Neural cell (in vitro differentiated cells): Measurements from ENCODE around the gene NUP62. TPM values are rescaled to one million over a fixed set of nuclear protein-coding genes. Genes with fewer than 3 reads are reported as not detected.

Experiments
- H2AFZ ChIP-seq: fragments of 200-600, 300-800 bp; sonication (generic), shearing (Covaris generic); 2 replicates; pipeline ENCODE4 v1.6.0; 2014; ENCODE audit warnings: low read depth, mild to moderate bottlenecking, antibody characterized with exemption, low read length, moderate library complexity
- H3F3A ChIP-seq: fragments of 200-600 bp; shearing (Covaris generic); 2 replicates; pipeline ENCODE4 v1.6.1; 2016; ENCODE audit warnings: mild to moderate bottlenecking, moderate library complexity, mixed read lengths, antibody characterized with exemption, low read length; ENCODE audit not compliant: insufficient read depth, poor library complexity, severe bottlenecking
- H3K27ac ChIP-seq: fragments of 200-600, 300-800 bp; sonication (generic), shearing (Covaris generic); 2 replicates; pipeline ENCODE4 v1.5.1; 2014; ENCODE audit warnings: mild to moderate bottlenecking, low read length, moderate library complexity
- H3K27me3 ChIP-seq: fragments of 300-800, 200-600 bp; sonication (generic), shearing (Covaris generic); 2 replicates; pipeline ENCODE4 v1.6.0; 2014; ENCODE audit warnings: mild to moderate bottlenecking, low read depth, low read length, moderate library complexity; ENCODE audit not compliant: insufficient read depth
- H3K36me3 ChIP-seq: fragments of 300-800, 200-600 bp; sonication (generic), shearing (Covaris generic); 2 replicates; pipeline ENCODE4 v1.5.1; 2014; ENCODE audit warnings: mild to moderate bottlenecking, antibody characterized with exemption, low read length, moderate library complexity; ENCODE audit not compliant: insufficient read depth
- H3K4me2 ChIP-seq: fragments of 300-800, 200-600 bp; sonication (generic), shearing (Covaris generic); 2 replicates; pipeline ENCODE4 v1.6.0; 2014; ENCODE audit warnings: mild to moderate bottlenecking, low read length
- H3K4me3 ChIP-seq: fragments of 300-800, 200-600 bp; sonication (generic), shearing (Covaris generic); 2 replicates; pipeline ENCODE4 v1.5.1; 2014; ENCODE audit warnings: mild to moderate bottlenecking, low read length, moderate library complexity
- H3K79me2 ChIP-seq: fragments of 200-600 bp; shearing (Covaris generic); replicated peaks from 2 replicates; pipeline ENCODE4 v1.6.0; 2014; ENCODE audit warnings: mild to moderate bottlenecking, low read length, moderate library complexity; ENCODE audit not compliant: insufficient read depth
- H3K9ac ChIP-seq: fragments of 300-800, 200-600 bp; sonication (generic), shearing (Covaris generic); 2 replicates; pipeline ENCODE4 v1.6.1; 2016; ENCODE audit warnings: mild to moderate bottlenecking, low read length, mixed read lengths
- H3K9me2 ChIP-seq: fragments of 200-600 bp; shearing (Covaris generic); 2 replicates; pipeline ENCODE4 v1.6.1; 2016; ENCODE audit warnings: mild to moderate bottlenecking, low read length, mixed read lengths; ENCODE audit not compliant: insufficient read depth
- H3K9me3 ChIP-seq: fragments of 200-600, 300-800 bp; sonication (generic), shearing (Covaris generic); 2 replicates; pipeline ENCODE4 v1.6.1; 2016; ENCODE audit warnings: mild to moderate bottlenecking, mixed run types, low read length, moderate library complexity, mixed read lengths
- H4K20me1 ChIP-seq: fragments of 200-600 bp; shearing (Covaris generic); 2 replicates; pipeline ENCODE4 v1.6.1; 2016; ENCODE audit warnings: mild to moderate bottlenecking, mixed run types; ENCODE audit not compliant: insufficient read depth
- EP300 ChIP-seq: fragments of 450-650 bp; conservative IDR thresholded peaks from 2 replicates; pipeline ENCODE4 v1.6.1; 2014; ENCODE audit warnings: antibody characterized with exemption, mild to moderate bottlenecking, moderate library complexity; ENCODE audit not compliant: poor library complexity, severe bottlenecking
- EZH2 ChIP-seq: fragments of 200-600, 300-800 bp; shearing (Covaris generic), sonication (generic); IDR thresholded peaks from 2 replicates; pipeline ENCODE4 v1.6.1; 2014; ENCODE audit warnings: antibody characterized with exemption, low read length, borderline replicate concordance, mild to moderate bottlenecking; ENCODE audit not compliant: insufficient read depth, poor library complexity, severe bottlenecking
- MXI1 ChIP-seq: fragments of 450-650 bp; conservative IDR thresholded peaks from 2 replicates; pipeline ENCODE4 v1.6.1; 2014; ENCODE audit warnings: antibody characterized with exemption, mild to moderate bottlenecking; ENCODE audit not compliant: poor library complexity, severe bottlenecking
- POLR2AphosphoS5 ChIP-seq: IDR thresholded peaks from 2 replicates; pipeline ENCODE4 v1.6.1; 2012
- RAD21 ChIP-seq: fragments of 450-650 bp; conservative IDR thresholded peaks from 2 replicates; pipeline ENCODE4 v1.6.1; 2014; ENCODE audit warnings: antibody characterized with exemption, mild to moderate bottlenecking, moderate library complexity
- SMC3 ChIP-seq: fragments of 450-650 bp; conservative IDR thresholded peaks from 2 replicates; pipeline ENCODE4 v1.6.1; 2014; ENCODE audit warnings: antibody characterized with exemption, mild to moderate bottlenecking, moderate library complexity; ENCODE audit not compliant: poor library complexity
- TAF1 ChIP-seq: IDR thresholded peaks from 2 replicates; pipeline ENCODE4 v1.6.1; 2012; ENCODE audit warnings: low read depth
- polyA plus RNA-seq: library from polyadenylated mRNA; depleted of rRNA; stranded (reverse); fragments of >200 nt; gene quantifications from 2 replicates; pipeline ENCODE4 v1.2.3, GENCODE V29; 2014
- TF ChIP-seq, protein P1 (sequence below): IDR thresholded peaks from 2 replicates; pipeline ENCODE4 v1.6.1; 2012; ENCODE audit warnings: borderline replicate concordance
- TF ChIP-seq, protein P2 (sequence below): fragments of 450-650 bp; IDR thresholded peaks from 2 replicates; pipeline ENCODE4 v1.5.1; 2014; ENCODE audit warnings: antibody characterized with exemption, mild to moderate bottlenecking, moderate library complexity; ENCODE audit not compliant: poor library complexity, severe bottlenecking

NUP62 gene
- polyA plus RNA-seq, 1 donor from 2014 or later = 24.9 TPM

- Histone ChIP-seq H3K27ac (no peak within 1 kb of the TSS), H2AFZ (no peak within 1 kb of the TSS), H3K4me3 (no peak within 1 kb of the TSS), H3F3A (no peaks in the 10 kb centered on the region), H3K4me2 (no peak within 1 kb of the TSS), H3K27me3 (no peaks in the 10 kb centered on the region), H4K20me1 (no peaks in the 10 kb centered on the region), H3K9ac (no peak within 1 kb of the TSS), H3K36me3 (no peaks in the 10 kb centered on the region), H3K9me3 (no peaks in the 10 kb centered on the region), H3K79me2 (no peaks in the 10 kb centered on the region), H3K9me2 (no peaks in the 10 kb centered on the region)
- TF ChIP-seq POLR2AphosphoS5 (no peak), EZH2 (no peak), SMC3 (no peak), RAD21 (no peak), TAF1 (no peak), EP300 (no peak), MXI1 (no peak)
- TF ChIP-seq, protein P1, sequence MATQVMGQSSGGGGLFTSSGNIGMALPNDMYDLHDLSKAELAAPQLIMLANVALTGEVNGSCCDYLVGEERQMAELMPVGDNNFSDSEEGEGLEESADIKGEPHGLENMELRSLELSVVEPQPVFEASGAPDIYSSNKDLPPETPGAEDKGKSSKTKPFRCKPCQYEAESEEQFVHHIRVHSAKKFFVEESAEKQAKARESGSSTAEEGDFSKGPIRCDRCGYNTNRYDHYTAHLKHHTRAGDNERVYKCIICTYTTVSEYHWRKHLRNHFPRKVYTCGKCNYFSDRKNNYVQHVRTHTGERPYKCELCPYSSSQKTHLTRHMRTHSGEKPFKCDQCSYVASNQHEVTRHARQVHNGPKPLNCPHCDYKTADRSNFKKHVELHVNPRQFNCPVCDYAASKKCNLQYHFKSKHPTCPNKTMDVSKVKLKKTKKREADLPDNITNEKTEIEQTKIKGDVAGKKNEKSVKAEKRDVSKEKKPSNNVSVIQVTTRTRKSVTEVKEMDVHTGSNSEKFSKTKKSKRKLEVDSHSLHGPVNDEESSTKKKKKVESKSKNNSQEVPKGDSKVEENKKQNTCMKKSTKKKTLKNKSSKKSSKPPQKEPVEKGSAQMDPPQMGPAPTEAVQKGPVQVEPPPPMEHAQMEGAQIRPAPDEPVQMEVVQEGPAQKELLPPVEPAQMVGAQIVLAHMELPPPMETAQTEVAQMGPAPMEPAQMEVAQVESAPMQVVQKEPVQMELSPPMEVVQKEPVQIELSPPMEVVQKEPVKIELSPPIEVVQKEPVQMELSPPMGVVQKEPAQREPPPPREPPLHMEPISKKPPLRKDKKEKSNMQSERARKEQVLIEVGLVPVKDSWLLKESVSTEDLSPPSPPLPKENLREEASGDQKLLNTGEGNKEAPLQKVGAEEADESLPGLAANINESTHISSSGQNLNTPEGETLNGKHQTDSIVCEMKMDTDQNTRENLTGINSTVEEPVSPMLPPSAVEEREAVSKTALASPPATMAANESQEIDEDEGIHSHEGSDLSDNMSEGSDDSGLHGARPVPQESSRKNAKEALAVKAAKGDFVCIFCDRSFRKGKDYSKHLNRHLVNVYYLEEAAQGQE = no peak
- TF ChIP-seq, protein P2, sequence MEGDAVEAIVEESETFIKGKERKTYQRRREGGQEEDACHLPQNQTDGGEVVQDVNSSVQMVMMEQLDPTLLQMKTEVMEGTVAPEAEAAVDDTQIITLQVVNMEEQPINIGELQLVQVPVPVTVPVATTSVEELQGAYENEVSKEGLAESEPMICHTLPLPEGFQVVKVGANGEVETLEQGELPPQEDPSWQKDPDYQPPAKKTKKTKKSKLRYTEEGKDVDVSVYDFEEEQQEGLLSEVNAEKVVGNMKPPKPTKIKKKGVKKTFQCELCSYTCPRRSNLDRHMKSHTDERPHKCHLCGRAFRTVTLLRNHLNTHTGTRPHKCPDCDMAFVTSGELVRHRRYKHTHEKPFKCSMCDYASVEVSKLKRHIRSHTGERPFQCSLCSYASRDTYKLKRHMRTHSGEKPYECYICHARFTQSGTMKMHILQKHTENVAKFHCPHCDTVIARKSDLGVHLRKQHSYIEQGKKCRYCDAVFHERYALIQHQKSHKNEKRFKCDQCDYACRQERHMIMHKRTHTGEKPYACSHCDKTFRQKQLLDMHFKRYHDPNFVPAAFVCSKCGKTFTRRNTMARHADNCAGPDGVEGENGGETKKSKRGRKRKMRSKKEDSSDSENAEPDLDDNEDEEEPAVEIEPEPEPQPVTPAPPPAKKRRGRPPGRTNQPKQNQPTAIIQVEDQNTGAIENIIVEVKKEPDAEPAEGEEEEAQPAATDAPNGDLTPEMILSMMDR = no peak
These were observed 32.3 kb downstream of the NUP62 start, which contains the start of gene IL4I1 for GRCh38 chr19:49896863-49897621. IL4I1 (minus strand) TSS chr19:49896887; CDS start chr19:49896160, 727 bp downstream.

GRCh38 chr19:49895566-49896297 is 33.6 kb downstream of the NUP62 start:
- H3K79me2 ChIP-seq = no peaks in the 10 kb centered on the region
- no peak for TF ChIP-seq POLR2AphosphoS5
- TF ChIP-seq, protein P2 = no peak
- TF ChIP-seq SMC3 = no peak
- TF ChIP-seq, protein P1 = no peak
- no peak for TF ChIP-seq EZH2
- no peak for TF ChIP-seq EP300
- H3K9me2 ChIP-seq = no peaks in the 10 kb centered on the region
- no peak overlapping the region for H3K9ac ChIP-seq
- no peaks in the 10 kb centered on the region for H3F3A ChIP-seq
- no peaks in the 10 kb centered on the region for H3K9me3 ChIP-seq
- no peaks in the 10 kb centered on the region for H4K20me1 ChIP-seq
- H3K4me2 ChIP-seq = no peak overlapping the region
- no peak overlapping the region for H3K4me3 ChIP-seq
- no peaks in the 10 kb centered on the region for H3K27me3 ChIP-seq
- H3K36me3 ChIP-seq = no peaks in the 10 kb centered on the region
- H3K27ac ChIP-seq = no peak overlapping the region
- H2AFZ ChIP-seq = no peak overlapping the region
